ENCODE measurements around the gene PTCHD1.

DNA sequence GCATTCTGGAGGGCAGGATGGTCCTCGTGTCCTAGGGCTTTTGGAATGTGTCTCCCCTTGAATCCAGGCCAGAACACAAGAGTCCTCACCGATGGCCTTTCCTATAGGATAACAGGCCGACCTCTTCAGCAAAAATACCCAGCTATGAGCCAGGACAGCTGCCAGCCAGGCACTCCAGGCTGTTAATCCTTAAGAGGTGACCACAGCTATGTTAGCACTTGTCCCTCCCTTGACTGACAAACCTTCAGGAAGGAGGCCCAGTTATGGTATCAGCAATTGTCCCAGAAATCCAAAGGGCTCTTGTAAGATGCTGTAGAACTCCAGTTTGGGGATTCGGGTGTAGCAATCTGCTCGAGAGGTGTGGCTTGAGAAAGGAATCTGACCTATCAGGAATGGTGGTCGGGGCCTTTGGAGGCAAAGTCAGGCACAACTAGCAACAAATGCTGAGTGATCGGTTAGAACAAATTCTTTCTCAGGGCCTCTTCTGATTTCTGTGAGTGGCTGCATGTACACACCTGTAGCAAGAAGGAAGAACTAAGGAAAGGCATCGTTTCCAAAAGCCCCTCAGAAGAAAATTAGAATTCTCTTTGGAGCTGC is 54.6 kb downstream of the PTCHD1 start:
- TF ChIP-seq RXRA (IDR thresholded peaks at IDR 0.05), result no peak
- TF ChIP-seq, protein P1, sequence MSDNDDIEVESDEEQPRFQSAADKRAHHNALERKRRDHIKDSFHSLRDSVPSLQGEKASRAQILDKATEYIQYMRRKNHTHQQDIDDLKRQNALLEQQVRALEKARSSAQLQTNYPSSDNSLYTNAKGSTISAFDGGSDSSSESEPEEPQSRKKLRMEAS (IDR thresholded peaks at IDR 0.05), result no peak
- no peak for TF ChIP-seq CTCF (IDR thresholded peaks at IDR 0.05; ENCODE audit: low read depth, low read length, missing input control)
- no peak for TF ChIP-seq EGR1 (IDR thresholded peaks at IDR 0.05; ENCODE audit: low read depth in 2 of 2)
- no peak for TF ChIP-seq TAF1 (conservative IDR thresholded peaks at IDR 0.05)
- no peak for TF ChIP-seq HNF4G (IDR thresholded peaks at IDR 0.05)
- TF ChIP-seq, protein P2, sequence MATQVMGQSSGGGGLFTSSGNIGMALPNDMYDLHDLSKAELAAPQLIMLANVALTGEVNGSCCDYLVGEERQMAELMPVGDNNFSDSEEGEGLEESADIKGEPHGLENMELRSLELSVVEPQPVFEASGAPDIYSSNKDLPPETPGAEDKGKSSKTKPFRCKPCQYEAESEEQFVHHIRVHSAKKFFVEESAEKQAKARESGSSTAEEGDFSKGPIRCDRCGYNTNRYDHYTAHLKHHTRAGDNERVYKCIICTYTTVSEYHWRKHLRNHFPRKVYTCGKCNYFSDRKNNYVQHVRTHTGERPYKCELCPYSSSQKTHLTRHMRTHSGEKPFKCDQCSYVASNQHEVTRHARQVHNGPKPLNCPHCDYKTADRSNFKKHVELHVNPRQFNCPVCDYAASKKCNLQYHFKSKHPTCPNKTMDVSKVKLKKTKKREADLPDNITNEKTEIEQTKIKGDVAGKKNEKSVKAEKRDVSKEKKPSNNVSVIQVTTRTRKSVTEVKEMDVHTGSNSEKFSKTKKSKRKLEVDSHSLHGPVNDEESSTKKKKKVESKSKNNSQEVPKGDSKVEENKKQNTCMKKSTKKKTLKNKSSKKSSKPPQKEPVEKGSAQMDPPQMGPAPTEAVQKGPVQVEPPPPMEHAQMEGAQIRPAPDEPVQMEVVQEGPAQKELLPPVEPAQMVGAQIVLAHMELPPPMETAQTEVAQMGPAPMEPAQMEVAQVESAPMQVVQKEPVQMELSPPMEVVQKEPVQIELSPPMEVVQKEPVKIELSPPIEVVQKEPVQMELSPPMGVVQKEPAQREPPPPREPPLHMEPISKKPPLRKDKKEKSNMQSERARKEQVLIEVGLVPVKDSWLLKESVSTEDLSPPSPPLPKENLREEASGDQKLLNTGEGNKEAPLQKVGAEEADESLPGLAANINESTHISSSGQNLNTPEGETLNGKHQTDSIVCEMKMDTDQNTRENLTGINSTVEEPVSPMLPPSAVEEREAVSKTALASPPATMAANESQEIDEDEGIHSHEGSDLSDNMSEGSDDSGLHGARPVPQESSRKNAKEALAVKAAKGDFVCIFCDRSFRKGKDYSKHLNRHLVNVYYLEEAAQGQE (IDR thresholded peaks at IDR 0.05), result no peak
- TF ChIP-seq HNF4A (conservative IDR thresholded peaks at IDR 0.05), result no peak
- TF ChIP-seq YY1 (IDR thresholded peaks at IDR 0.05), result no peak
- TF ChIP-seq, protein P3, sequence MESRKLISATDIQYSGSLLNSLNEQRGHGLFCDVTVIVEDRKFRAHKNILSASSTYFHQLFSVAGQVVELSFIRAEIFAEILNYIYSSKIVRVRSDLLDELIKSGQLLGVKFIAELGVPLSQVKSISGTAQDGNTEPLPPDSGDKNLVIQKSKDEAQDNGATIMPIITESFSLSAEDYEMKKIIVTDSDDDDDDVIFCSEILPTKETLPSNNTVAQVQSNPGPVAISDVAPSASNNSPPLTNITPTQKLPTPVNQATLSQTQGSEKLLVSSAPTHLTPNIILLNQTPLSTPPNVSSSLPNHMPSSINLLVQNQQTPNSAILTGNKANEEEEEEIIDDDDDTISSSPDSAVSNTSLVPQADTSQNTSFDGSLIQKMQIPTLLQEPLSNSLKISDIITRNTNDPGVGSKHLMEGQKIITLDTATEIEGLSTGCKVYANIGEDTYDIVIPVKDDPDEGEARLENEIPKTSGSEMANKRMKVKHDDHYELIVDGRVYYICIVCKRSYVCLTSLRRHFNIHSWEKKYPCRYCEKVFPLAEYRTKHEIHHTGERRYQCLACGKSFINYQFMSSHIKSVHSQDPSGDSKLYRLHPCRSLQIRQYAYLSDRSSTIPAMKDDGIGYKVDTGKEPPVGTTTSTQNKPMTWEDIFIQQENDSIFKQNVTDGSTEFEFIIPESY (IDR thresholded peaks at IDR 0.05), result no peak
